Sigmoid colon (tissue), 7 donors: Measurements from ENCODE around the gene PAPPA. TPM values are rescaled to one million over a fixed set of nuclear protein-coding genes. Genes with fewer than 3 reads are reported as not detected.

Experiments used
- DNase-seq: peaks from one replicate; pipeline ENCODE4 v3.0.0-alpha.2; 2019
- H3K27ac ChIP-seq, 4 donors: fragments of 200-600 bp; sonication (generic); one replicate each; pipeline ENCODE4 v1.5.1; 2016 to 2019; ENCODE audit warnings: mild to moderate bottlenecking in 1 of 4
- H3K27me3 ChIP-seq, 3 donors: fragments of 200-600 bp; sonication (generic); one replicate each; pipeline ENCODE4 v1.5.1; 2019; ENCODE audit warnings: mild to moderate bottlenecking in 1 of 3
- H3K36me3 ChIP-seq, 4 donors: fragments of 200-600 bp; sonication (generic); one replicate each; pipeline ENCODE4 v1.5.1; 2016 to 2019
- H3K4me1 ChIP-seq, 4 donors: fragments of 200-600 bp; sonication (generic); one replicate each; pipeline ENCODE4 v1.5.1; 2017 to 2019
- H3K4me3 ChIP-seq, 4 donors: fragments of 200-600 bp; sonication (generic); one replicate each; pipeline ENCODE4 v1.5.1; 2017 to 2019; ENCODE audit warnings: mild to moderate bottlenecking in 2 of 4, moderate library complexity in 1 of 4
- H3K9me3 ChIP-seq, 4 donors: fragments of 200-600 bp in 3 of 4; sonication (generic) in 3 of 4; one replicate each; pipeline versions ENCODE4 v1.5.1 to v1.6.1; 2013 to 2019
- EP300 ChIP-seq, 4 donors: sonication (generic); formaldehyde crosslinking; IDR thresholded peaks; one replicate each; pipeline ENCODE4 v1.6.1; 2017; ENCODE audit warnings: antibody characterized with exemption in 4 of 4
- POLR2A ChIP-seq, 2 donors: fragments of 450-650 bp; IDR thresholded peaks; one replicate each; pipeline ENCODE4 v1.6.1; 2016; ENCODE audit warnings: antibody characterized with exemption in 2 of 2, mild to moderate bottlenecking in 2 of 2, moderate library complexity in 2 of 2
- POLR2AphosphoS5 ChIP-seq, 4 donors: sonication (generic); formaldehyde crosslinking; IDR thresholded peaks; one replicate each; pipeline ENCODE4 v1.6.1; 2017; ENCODE audit warnings: antibody characterized with exemption in 4 of 4
- WGBS, 2 donors: extraction: QIAGEN DNeasy Blood & Tissue Kit; methylation state at CpG; one replicate each; pipeline ENCODE4 v1.1.7; 2013; 5-methylcytosine and 5-hydroxymethylcytosine counted together
- intact Hi-C: fragments of 100-400 bp; cut with DNase I; formaldehyde crosslinking; loops from one replicate; pipeline ENCODE4 v1.15.1; 2023
- polyA plus RNA-seq, 3 donors: library from polyadenylated mRNA; stranded (reverse); fragments of 200-250 nt; gene quantifications; one replicate each; pipeline ENCODE4 v1.2.3, GENCODE V29; 2013
- total RNA-seq, 4 donors: library from RNA; depleted of rRNA; stranded (reverse); fragments of >200 nt; gene quantifications; one replicate each; pipeline ENCODE4 v1.1.0, GENCODE V29; 2016
- TF ChIP-seq, protein P1 (sequence below), 4 experiments: fragments of 450-650 bp in 3 of 4; fragments of 200-600 bp in 1 of 4; IDR thresholded peaks; one replicate each; pipeline ENCODE4 v1.5.1; 2016 to 2019; ENCODE audit warnings: antibody characterized with exemption in 4 of 4, mild to moderate bottlenecking in 3 of 4, moderate library complexity in 2 of 4
- donor health status: healthy with polysubstance abuse.
- donor health status: Bipolar disorder and iron deficiency.
- donor health status: healthy.

PAPPA gene
- total and polyA plus RNA-seq, 7 donors = under 0.01 to 6.6 (median 3.6) TPM

DNA sequence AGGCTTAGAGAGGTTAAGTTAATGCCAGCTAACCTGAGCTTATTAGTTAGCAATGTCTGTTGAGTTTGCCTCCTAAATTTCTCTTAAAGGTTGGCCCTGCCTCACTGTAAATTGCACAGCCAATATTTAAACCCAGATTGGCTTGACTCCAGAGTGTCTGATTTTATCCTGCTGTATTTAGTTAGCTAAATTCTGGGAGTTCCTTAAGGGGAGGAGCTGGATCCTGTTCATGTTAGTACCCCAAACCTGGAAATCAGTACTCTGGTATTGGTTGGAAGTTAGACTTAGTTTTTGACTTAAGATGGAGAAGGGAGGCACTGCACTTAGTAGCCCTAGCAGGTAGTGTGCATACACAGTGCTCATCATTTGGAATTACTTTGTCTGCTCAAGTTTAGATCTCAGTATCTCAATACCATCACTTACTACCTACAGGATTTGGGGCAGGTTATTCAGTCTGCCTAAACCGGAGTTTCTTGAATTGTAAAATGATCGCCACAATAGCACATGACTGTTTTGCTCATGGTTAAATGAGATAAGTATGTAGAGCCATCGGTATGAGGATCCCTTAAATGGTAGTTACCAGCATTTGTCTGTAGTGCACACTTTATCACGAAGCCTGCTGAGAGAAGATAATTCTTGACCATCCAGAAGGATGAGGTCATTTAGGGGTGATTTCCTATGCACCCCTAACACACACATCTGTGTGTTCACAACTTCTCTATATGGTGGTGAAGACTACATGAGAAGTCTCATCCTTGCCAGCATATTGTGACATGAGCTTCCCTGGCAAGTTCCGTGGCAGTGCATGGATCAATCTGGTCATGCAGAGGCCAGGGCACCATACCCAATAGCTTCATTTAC lies 268.8 kb downstream of the PAPPA start:
- no peak for TF ChIP-seq EP300 (IDR thresholded peaks at IDR 0.05)
- no peak for TF ChIP-seq POLR2A (IDR thresholded peaks at IDR 0.05)
- TF ChIP-seq POLR2AphosphoS5 (IDR thresholded peaks at IDR 0.05) = no peak
- TF ChIP-seq, protein P1, sequence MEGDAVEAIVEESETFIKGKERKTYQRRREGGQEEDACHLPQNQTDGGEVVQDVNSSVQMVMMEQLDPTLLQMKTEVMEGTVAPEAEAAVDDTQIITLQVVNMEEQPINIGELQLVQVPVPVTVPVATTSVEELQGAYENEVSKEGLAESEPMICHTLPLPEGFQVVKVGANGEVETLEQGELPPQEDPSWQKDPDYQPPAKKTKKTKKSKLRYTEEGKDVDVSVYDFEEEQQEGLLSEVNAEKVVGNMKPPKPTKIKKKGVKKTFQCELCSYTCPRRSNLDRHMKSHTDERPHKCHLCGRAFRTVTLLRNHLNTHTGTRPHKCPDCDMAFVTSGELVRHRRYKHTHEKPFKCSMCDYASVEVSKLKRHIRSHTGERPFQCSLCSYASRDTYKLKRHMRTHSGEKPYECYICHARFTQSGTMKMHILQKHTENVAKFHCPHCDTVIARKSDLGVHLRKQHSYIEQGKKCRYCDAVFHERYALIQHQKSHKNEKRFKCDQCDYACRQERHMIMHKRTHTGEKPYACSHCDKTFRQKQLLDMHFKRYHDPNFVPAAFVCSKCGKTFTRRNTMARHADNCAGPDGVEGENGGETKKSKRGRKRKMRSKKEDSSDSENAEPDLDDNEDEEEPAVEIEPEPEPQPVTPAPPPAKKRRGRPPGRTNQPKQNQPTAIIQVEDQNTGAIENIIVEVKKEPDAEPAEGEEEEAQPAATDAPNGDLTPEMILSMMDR (IDR thresholded peaks at IDR 0.05) = no peak
- no peaks in the 10 kb centered on the region for H3K36me3 ChIP-seq
- no peaks in the 10 kb centered on the region for H3K4me1 ChIP-seq
- no peaks in the 10 kb centered on the region for H3K9me3 ChIP-seq
- intact Hi-C loops = no loop called here
- no peak overlapping the region for H3K27ac ChIP-seq
- DNase-seq = no peak
- H3K27me3 ChIP-seq = no peaks in the 10 kb centered on the region
- 93 to 94% methylated on average over 5 of the region's 5 CpGs for WGBS, 2 donors
- H3K4me3 ChIP-seq = no peak overlapping the region

DNA sequence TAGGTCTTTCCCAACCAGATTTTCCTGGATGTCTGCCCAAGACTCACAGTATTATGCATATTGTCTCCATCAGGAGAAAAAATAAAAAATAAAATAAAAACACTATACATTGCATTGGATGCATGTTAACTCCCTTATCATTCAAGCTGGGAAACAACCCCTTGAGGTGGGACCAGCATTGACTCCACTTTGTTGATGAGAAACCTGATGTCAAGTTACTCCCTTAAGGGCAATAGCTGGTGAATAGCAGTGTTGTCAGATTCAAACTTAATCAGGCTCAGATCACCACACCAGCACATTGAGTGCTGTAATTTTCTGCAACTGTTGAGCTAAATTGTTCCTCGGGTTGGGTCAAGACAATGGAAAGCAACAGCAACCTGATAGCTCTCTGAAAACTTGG lies 269.6 kb downstream of the PAPPA start:
- Histone ChIP-seq H3K36me3 (no peaks in the 10 kb centered on the region), H3K4me3 (no peak overlapping the region), H3K27me3 (no peaks in the 10 kb centered on the region), H3K27ac (no peak overlapping the region), H3K4me1 (no peaks in the 10 kb centered on the region), H3K9me3 (no peaks in the 10 kb centered on the region)
- 87 to 94% methylated on average over 1 of the region's 1 CpG for WGBS, 2 donors
- DNase-seq = no peak
- no peak for TF ChIP-seq POLR2A (IDR thresholded peaks at IDR 0.05)
- TF ChIP-seq, protein P1 (IDR thresholded peaks at IDR 0.05) = no peak
- no peak for TF ChIP-seq EP300 (IDR thresholded peaks at IDR 0.05)
- no peak for TF ChIP-seq POLR2AphosphoS5 (IDR thresholded peaks at IDR 0.05)
- intact Hi-C loops = no loop called here

DNA sequence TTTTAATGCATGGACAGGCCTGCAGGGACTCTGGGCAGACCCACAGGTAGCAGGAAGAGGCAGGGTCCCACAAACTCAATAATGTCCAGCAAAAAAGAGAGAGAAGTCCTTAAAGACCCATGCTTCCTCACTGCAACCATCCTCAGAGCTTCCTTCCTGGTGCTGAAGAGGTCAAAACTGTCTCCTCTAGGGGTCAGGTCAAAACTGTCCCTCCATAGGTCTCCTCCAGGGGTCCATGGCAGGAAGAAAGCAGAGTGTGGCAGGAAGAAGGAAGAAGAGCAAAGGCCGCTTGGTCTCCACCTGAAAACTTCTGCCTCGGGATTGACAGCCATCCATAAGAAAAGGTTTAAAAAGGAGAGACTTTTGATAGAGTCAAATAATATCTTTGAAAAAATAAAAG lies 271.7 kb downstream of the PAPPA start:
- no peak overlapping the region for H3K27ac ChIP-seq
- TF ChIP-seq EP300 (IDR thresholded peaks at IDR 0.05) (no peak), POLR2AphosphoS5 (IDR thresholded peaks at IDR 0.05) (no peak)
- intact Hi-C loops = no loop called here
- no peaks in the 10 kb centered on the region for H3K9me3 ChIP-seq
- H3K36me3 ChIP-seq = no peaks in the 10 kb centered on the region
- DNase-seq = no peak
- 70 to 97% methylated on average over 2 of the region's 2 CpGs for WGBS, 2 donors
- H3K27me3 ChIP-seq = no peaks in the 10 kb centered on the region
- H3K4me1 ChIP-seq = no peaks in the 10 kb centered on the region
- no peak overlapping the region for H3K4me3 ChIP-seq

DNA sequence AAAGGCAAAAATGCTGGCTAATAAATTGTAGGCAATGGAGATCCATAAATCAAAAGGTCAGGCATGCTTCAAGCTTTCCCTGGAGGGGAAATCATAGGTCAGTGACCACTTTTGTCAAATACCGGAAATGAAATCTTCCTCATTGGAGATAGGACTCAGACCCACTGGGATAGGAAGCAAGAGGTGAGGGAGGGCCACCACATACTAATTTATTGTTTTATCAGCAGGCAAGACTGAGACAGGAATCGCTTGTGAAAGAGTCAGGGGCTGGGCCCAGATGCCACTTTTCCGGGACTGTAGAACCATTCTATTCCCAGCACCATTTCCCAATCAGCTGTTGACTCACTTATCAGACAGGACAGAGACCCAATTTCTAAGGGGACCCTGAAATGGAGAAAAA lies 277.3 kb downstream of the PAPPA start:
- peaks cover 0 to 8% (median 3%) of the 10 kb centered on the region in 4 donors for H3K4me1 ChIP-seq
- no peak for TF ChIP-seq POLR2AphosphoS5 (IDR thresholded peaks at IDR 0.05)
- no peak for TF ChIP-seq EP300 (IDR thresholded peaks at IDR 0.05)
- WGBS, 2 donors = 90 to 93% methylated on average over 3 of the region's 3 CpGs
- DNase-seq = no peak
- H3K27me3 ChIP-seq = no peaks in the 10 kb centered on the region
- no peak overlapping the region for H3K27ac ChIP-seq
- H3K4me3 ChIP-seq = no peak overlapping the region
- H3K9me3 ChIP-seq = no peaks in the 10 kb centered on the region
- intact Hi-C loops = no loop called here
- no peaks in the 10 kb centered on the region for H3K36me3 ChIP-seq

DNA sequence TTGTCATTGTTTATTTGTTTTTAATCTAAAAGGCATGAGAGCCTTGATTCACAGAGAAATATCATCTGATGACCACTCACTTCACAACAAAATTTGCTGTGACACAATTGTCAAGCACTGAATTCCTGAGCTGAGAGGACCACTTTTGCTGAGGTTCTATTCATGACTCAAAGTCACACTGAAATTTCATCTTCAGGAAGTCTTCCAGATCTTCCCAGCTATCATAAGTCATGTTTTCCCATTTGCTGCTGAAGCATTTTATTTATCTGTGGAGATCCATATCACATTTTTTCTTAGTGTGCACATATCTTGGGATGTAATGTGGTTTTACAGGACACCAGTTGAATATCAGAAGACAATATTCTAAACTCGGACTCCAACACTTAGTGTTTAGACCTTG lies 278.5 kb downstream of the PAPPA start:
- TF ChIP-seq, protein P1 (IDR thresholded peaks at IDR 0.05) = no peak
- TF ChIP-seq POLR2AphosphoS5 (IDR thresholded peaks at IDR 0.05) = no peak
- TF ChIP-seq EP300 (IDR thresholded peaks at IDR 0.05) = no peak
- TF ChIP-seq POLR2A (IDR thresholded peaks at IDR 0.05) = no peak
- Histone ChIP-seq H3K36me3 (no peaks in the 10 kb centered on the region), H3K27me3 (no peaks in the 10 kb centered on the region), H3K9me3 (no peaks in the 10 kb centered on the region), H3K27ac (no peak overlapping the region), H3K4me3 (no peak overlapping the region), H3K4me1 (peaks cover 0 to 9% (median 3%) of the 10 kb centered on the region in 4 donors)
- DNase-seq = no peak
- intact Hi-C loops = no loop called here
- 91 to 92% methylated on average over 1 of the region's 1 CpG for WGBS, 2 donors
